ENCODE results near the gene METTL25B. TPM values are rescaled to one million over a fixed set of nuclear protein-coding genes. Genes with fewer than 3 reads are reported as not detected.

The METTL25B gene
- total and polyA plus RNA-seq, 9 donors: 18.1 to 39.6 (median 33.2) TPM

GRCh38 chr1:156767101-156767878 is 39.0 kb downstream of the METTL25B start, which contains the start of gene PRCC:
TSS of gene PRCC (plus strand) at chr1:156767535. CDS start at chr1:156767772, 237 bp downstream.
- Histone ChIP-seq H3K27me3 (no peaks in the 10 kb centered on the region), H3K4me3 (peak within 1 kb of the TSS; percentile 85), H3K4me1 (ENCODE audit: insufficient read depth) (no peaks in the 10 kb centered on the region), H3K27ac (peak within 1 kb of the TSS; percentile 70 to 83), H3K36me3 (no peaks in the 10 kb centered on the region), H3K9me3 (no peaks in the 10 kb centered on the region)
- 0% methylated on average over 34 to 50 of the region's 50 CpGs for WGBS, 3 donors
- DNase-seq: peak; percentile 96 to 98 (median 97)
- TF ChIP-seq CTCF (IDR thresholded peaks at IDR 0.05) (no peak), POLR2A (IDR thresholded peaks at IDR 0.05) (peak; percentile 70), EP300 (IDR thresholded peaks at IDR 0.05) (no peak)
- intact Hi-C loops (cut with DNase I): loop anchor here in 1 of 4 donors (2.0 kb wide), 1 partner anchor 26 kb away; the partner anchor contains the start of gene MRPL24

GRCh38 chr1:156767879-156768604 is 39.8 kb downstream of the METTL25B start:
- intact Hi-C loops (cut with DNase I): loop anchor here in 1 of 4 donors (2.0 kb wide), 1 partner anchor 27 kb away; the partner anchor contains the start of gene MRPL24
- peak in 4 of 5 donors; percentile 47 to 73 (median 58) for DNase-seq
- H3K4me1 ChIP-seq (ENCODE audit: insufficient read depth): peaks cover 2% of the 10 kb centered on the region
- TF ChIP-seq CTCF (IDR thresholded peaks at IDR 0.05) (no peak), EP300 (IDR thresholded peaks at IDR 0.05) (no peak), POLR2A (IDR thresholded peaks at IDR 0.05) (no peak)
- peak overlapping the region; percentile 85 for H3K4me3 ChIP-seq
- no peaks in the 10 kb centered on the region for H3K36me3 ChIP-seq
- H3K9me3 ChIP-seq: no peaks in the 10 kb centered on the region
- no peaks in the 10 kb centered on the region for H3K27me3 ChIP-seq
- H3K27ac ChIP-seq: peak overlapping the region; percentile 70 to 83
- 0 to 1% (median 1%) methylated on average over 24 to 31 of the region's 31 CpGs for WGBS, 3 donors

GRCh38 chr1:156768610-156769295 is 40.5 kb downstream of the METTL25B start:
- WGBS, 3 donors: 11 to 14% (median 11%) methylated on average over 8 of the region's 8 CpGs
- intact Hi-C loops (cut with DNase I): no loop called here
- Histone ChIP-seq H3K9me3 (no peaks in the 10 kb centered on the region), H3K27me3 (no peaks in the 10 kb centered on the region), H3K27ac (no peak overlapping the region), H3K4me1 (ENCODE audit: insufficient read depth) (peaks cover 7% of the 10 kb centered on the region), H3K36me3 (no peaks in the 10 kb centered on the region), H3K4me3 (peak overlapping the region; percentile 85)
- TF ChIP-seq POLR2A (IDR thresholded peaks at IDR 0.05): no peak
- no peak for TF ChIP-seq EP300 (IDR thresholded peaks at IDR 0.05)
- TF ChIP-seq CTCF (IDR thresholded peaks at IDR 0.05): no peak
- no peak for DNase-seq

DNA sequence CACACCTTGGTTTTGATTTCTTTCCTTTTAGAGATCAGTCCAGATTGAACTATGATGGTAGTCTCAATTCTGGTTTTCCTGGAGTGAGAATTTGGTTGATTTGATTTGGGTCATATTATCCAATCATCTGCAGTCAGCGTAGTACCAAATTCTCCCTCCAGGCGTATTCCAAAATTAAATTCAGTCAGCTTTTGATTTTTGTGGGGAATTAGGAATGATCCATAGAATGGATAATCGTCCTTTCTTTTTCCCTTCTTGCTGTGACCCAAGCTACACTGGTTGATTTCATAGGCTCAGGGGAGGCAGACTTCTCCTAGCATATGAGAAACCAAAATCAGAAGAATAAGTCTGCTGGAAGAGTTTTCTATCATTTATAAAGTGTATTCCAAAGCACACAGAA is 44.0 kb downstream of the METTL25B start:
- no peaks in the 10 kb centered on the region for H3K9me3 ChIP-seq
- DNase-seq: no peak
- TF ChIP-seq CTCF (IDR thresholded peaks at IDR 0.05): no peak
- TF ChIP-seq EP300 (IDR thresholded peaks at IDR 0.05): no peak
- TF ChIP-seq POLR2A (IDR thresholded peaks at IDR 0.05): no peak
- H3K27me3 ChIP-seq: no peaks in the 10 kb centered on the region
- 73 to 83% (median 73%) methylated on average over 3 of the region's 3 CpGs for WGBS, 3 donors
- no peak overlapping the region for H3K4me3 ChIP-seq
- no peak overlapping the region for H3K27ac ChIP-seq
- no peaks in the 10 kb centered on the region for H3K36me3 ChIP-seq
- peaks cover 8% of the 10 kb centered on the region for H3K4me1 ChIP-seq (ENCODE audit: insufficient read depth)
- intact Hi-C loops (cut with DNase I): loop anchor here in 1 of 4 donors (10.0 kb wide), 1 partner anchor 113 kb away; no protein-coding TSS in a partner anchor
